Right hindlimb (tissue), 1 donor: Measurements from ENCODE around the gene SULT1C4.
"Not testable (repeated sequence)": the region's sequence is repeated elsewhere in the genome, so short reads cannot be mapped to it uniquely, and the experiment has no call there.

ENCODE experiments used
- DNase-seq: peaks from one replicate; pipeline ENCODE4 v3.0.0-alpha.2; 2018

SULT1C4 gene

DNA sequence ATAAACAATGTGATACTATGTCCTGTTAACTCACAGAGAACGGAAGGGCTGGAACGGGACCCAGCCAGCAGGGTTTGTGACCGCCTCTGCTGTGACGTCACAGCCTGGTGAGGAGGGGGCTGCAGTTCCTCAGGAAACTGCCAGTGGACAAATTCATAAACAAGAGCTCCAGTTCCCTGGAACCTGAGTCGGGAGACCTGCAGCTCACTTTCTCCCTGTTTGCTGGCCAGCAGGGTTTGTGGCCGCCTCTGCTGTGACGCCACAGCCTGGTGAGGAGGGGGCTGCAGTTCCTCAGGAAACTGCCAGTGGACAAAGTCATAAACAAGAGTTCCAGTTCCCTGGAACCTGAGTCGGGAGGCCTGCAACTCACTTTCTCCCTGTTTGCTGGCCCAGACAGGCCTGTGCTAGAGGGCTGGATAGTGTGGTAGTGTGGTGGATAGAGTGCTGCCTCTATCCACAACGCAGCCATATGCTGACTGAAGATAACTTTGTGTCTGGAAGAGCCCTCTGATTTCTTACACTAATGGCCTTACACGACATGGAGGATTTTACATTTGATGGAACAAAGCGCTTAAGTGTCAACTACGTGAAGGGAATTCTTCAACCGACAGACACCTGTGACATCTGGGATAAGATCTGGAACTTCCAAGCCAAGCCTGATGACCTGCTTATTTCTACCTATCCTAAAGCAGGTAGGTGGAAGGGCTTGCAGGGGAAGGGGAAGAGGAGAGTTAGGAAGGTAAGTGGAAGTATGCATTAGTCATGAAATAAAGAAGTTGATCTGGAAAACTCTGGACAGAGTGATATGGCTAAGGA, at the start of gene SULT1C4:
Gene SULT1C4, plus strand, starts transcription at position 140 of the 816 bp plus-strand sequence. Its CDS starts 384 bp downstream, at position 524.
- DNase-seq, result peak; percentile 93

DNA sequence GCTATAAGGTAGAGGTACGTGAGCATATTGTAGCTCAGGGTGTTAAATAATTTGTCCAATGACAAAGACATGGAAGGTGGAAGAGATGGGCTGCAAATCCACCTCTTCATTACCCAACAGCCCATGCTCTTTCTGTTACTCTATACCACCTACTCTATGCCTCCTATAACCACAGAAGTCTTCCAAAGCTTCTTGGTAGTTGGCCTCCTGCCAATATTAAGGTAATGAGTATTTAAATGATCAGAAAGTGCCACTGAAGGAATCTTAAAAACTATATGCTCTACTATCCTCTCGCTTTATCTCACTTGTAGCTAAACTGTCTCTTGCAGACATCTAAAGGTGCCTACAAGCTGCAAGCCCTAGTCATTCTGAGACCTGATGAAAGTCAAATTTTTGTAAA, 48.0 kb upstream of the SULT1C4 start:
- no peak for DNase-seq

DNA sequence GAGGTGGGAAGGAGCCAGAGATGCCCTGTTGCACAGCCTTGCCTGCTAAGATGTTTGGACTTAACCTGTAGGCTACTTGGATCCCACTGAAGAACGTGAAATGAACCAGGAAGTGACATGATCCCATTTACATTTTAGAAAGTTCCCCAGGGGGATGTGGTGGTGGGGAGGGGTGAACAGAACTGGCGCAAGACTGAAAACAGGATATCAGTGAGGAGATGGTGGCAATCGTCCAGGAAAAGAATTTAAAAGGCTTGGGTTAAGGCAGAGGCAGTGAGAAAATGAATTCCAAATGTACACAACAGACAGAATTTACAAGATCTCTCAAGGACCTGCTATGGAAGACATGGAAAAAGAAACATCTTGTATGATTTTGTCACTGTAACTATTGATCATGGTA, 46.8 kb upstream of the SULT1C4 start:
- peak; percentile 59 for DNase-seq

DNA sequence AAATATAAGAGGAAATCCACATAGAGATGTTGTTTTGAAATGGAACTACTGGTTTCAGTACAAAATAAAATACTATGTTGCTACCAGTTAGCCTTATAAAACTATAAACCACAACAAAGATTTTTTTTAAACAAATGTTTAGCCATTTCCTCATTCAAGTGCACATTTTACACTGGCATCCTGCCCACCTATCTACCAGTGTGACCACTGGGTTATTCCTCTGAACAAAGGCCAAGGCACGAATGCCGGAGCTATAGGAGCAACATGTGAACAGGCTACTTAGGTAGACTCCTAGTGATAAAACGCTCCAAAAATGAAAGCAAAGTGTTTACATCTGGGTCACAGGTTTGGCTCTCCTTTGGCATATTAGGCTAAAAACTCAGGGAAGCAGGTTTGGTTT, 31.8 kb upstream of the SULT1C4 start:
- no peak for DNase-seq

DNA sequence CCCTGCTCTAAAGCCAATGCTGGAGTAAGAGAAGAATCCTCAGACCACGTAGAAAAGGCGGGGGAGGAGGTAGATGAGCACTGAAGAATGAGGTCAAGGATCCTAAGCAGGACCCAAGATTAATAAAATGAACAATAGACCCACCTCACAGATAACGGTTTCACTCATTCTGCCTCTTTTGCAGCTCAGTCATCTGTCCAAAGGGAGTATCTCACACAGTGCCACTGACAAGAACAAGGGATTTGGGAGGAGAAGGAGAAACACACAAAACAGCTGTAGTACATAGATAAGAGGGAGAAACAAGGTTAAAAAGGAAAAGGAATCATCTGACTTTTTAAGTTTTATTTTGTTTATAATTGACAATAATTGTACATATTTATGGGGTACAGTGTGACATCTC, 30.9 kb upstream of the SULT1C4 start:
- no peak for DNase-seq

DNA sequence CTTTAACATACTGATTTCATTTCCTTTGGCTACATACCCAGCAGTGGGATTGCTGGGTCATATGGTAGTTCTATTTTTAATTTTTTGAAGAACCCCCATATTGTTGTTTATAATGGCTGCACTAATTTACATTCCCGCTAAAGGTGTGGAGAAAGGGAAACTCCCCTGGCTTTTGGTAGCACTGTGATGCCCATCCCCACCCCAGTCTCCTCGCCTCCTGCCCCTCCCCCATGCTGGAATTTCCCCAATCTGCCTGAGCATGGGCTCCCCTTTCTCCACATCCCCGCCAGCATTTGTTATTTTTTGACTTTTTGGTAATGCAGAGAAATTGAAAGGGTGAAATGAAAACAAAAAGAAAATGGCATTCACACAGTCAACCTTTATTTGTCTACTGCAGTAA, 30.0 kb upstream of the SULT1C4 start:
- DNase-seq, result no peak

DNA sequence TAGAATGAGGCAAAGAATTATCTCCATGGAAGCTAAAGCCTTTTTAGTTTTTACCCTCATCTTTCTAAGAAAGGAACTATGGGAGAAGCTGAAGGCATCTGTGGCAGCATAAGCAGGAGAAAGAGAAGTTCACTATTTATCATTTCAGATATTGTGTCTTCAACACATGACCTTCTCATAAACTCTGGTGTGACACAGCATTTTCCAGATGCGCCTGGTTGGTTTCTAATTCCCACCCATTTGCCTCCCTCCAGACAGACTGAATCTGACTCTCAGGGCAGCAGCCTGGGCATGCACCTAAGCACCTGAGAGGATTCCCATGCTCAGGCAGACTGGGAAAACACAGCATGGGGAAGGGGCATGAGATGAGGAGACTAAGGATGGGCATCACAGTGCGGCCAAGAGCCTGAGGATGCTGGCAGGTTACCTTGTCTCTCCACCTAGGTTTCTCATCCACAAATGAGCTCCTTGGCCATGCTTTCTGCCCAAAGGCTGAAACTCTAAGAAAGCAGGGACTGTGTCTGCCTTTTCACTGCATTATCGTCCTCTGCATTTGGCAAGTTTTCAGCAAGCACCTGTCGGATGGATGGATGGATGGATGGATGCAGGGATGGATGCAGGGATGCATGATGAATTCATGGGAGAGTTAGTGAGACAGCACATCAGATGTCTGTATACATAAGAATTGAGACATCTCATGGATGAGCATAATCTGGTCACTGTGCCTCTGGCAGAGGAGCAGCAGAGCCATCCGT, 28.8 kb upstream of the SULT1C4 start:
- no peak for DNase-seq

DNA sequence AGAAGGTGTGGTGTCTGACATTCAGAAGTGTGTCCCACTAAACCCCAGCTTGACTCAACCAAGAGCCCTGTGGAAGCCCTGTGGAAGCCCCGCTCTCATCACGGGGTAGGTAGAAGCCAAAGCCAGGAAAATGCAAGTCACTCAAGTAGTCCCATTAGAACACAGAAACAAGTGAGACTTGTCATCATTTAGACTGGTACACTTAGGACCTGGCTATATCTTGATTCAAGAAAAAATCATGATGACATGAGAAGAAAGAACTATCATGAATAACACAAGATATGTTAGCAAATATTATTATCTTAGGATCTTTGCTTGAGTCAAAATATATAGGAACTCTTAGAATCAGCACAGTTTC, 28.2 kb upstream of the SULT1C4 start:
- no peak for DNase-seq

DNA sequence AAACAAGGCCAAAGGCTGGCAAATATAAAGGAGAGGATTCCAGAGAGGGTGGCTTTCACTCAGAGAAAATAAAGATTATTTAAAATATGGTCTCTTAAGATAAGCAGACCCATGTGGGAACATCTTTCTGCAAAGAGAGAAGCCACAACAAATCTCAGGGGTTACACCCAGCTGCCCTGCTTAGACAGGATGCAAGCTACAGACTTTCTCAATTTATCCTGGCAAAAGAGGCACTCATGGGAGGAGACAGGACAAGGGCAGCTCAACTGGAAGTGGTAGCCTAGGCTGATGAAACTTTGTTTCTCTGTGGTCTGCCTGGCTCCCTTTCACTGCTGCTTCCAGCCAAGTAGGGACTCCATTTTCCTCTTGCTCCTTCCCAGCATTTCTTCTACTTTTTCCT, 25.9 kb upstream of the SULT1C4 start:
- no peak for DNase-seq

DNA sequence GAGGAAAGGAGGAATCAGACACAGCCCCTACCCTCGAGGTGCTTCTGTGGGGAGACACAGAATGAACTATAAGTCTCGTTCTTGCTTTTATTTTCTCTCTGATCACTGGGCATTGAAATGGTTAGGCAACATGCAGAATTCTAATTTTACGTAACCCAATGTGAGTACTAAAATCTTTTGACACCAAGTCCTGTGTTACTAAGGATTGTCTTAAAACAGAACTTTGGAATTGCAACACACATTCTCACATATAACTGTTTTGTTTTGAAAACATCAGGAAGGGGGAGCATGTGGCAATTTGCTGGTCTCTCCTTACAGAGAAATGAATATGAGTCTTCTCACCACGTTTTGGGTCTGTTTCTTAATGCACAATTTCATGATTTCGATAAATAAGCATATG, 23.6 kb upstream of the SULT1C4 start:
- no peak for DNase-seq

DNA sequence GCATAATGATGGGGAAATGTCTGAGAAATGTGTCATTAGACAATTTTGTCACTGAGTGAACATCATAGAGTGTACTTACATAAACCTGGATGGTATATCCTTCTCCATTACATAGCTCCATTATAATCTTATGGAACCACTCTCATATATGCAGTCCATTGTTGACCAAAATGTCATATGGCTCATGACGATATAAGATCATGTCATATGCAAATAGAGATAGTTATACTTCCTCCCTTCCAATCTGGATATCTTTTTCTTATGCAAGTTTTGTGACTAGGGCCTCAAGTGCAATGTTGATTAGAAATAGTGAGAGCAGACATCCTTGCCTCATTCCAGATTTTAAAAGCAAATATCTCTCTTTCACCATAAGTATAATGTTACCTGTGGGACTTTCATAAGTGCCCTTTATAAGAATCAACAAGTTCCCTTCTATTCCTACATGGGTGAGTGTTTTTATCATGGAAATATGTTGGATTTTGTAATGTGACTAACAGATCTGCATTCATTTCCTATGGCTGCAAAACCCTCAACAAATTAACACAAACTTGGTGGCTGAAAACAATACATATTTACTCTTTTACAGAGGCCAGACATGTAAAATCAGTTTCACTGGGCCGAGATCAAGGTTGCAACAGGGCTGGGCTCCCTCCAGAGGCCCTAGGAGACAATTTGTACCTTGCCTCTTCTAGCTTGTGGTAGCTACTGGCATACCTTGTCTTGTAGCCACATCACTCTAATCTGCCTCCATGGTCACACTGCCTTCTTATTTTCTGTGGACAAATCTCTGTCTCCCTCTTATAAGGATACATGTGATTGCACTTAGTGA, 21.6 kb upstream of the SULT1C4 start:
- DNase-seq, result no peak

DNA sequence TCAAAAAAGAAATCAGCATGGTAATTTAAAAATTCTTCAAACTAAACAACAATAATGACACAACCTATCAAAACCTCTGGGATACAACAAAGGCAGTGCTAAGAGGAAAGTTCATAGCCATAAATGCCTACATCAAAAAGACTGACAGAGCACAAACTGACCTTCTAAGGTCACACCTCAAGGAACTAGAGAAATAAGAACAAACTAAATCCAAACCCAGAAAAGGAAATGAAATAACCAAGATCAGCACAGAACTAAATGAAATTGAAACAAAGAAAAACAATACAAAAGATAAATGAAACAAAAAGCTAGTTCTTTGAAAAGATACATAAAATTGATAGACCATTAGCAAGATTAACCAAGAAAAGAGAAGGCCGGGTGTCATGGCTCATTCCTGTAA, 18.4 kb upstream of the SULT1C4 start:
- not testable (repeated sequence) for DNase-seq

DNA sequence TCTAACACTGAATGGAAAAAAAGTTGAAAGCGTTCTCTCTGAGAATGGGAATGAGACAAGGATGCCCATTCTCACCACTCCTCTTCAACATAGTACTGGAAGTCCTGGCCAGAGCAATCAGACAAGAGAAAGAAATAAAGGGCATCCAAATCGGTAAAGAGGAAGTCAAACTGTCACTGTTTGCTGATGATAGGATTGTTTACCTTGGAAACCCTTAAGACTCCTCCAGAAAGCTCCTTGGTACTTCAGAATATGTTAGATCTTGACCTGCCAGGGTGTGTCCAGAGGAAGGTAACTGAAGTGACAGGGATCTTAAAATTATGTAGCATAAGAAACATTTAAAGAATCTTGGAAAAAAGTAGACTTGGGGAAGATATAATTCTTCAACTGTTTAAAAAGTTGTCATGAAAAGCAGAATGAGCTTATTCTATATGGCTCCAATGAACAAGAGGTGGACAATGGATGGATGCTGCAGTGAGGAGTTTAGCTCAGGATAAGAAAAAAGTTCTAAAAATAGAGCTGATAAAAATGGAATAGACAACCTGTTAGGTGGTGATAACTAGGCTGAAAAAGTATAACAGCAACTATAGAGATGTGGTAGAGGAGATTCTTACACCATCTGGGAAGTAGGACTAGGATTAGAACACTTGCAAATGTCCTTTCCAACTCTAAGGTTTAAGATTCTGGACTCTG, 16.8 kb upstream of the SULT1C4 start:
- DNase-seq, result no peak

DNA sequence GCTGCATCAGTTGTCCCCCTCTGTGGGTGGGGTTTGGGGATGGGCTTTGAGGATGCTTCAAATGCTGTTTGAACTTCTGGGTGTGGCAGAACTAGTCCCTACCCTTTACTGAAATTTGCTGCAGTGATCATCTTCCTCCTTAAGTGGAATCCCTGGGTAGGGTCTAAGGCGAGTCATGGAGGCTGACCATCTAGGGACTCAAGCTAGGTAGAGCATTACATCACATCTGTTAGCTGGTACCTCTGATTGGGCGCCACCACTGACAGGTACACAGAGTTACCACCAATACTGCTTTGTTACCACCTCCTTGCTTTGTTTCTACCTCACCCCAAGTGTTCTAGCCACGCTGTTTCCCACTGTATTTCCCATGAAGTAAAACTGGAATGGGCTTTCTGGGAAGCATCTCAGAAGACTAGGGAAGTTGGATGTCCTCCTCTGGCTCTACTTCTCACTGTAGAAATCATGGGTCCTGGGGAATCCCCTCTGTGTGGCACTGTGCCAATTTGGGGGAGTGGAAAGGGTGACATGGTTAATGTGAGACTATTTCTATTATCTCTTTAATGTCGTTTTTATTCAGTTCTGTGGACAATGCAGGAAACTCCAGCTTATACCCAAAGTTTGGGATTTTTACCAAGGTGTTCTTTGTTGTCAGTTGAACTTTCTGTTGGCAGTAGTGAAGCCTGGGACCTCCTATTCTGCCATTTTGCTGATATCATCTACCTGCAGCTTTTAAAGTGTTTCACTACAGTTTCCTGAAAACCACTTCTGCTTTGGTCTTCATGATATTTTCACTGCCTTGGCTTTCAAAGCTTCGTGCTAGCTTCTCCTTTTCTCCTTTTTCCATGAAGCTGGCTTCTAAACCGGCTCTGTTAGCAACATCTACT, 14.5 kb upstream of the SULT1C4 start:
- DNase-seq, result no peak

DNA sequence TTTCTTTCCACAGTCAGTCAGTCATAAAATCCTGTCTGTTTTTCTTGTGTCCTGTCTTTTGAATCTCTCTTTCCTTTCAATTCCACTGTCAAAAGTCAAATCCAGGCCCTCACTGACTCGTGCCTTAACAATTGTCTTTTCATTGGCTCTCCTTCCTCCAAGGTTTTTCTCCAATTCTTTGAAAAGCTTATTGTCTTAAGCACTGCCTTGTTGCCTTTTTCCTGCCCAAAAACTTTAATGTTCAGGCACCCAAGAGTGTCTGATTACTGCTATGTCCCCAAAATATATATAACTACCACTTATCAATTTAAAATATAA, 13.9 kb upstream of the SULT1C4 start:
- DNase-seq, result no peak

DNA sequence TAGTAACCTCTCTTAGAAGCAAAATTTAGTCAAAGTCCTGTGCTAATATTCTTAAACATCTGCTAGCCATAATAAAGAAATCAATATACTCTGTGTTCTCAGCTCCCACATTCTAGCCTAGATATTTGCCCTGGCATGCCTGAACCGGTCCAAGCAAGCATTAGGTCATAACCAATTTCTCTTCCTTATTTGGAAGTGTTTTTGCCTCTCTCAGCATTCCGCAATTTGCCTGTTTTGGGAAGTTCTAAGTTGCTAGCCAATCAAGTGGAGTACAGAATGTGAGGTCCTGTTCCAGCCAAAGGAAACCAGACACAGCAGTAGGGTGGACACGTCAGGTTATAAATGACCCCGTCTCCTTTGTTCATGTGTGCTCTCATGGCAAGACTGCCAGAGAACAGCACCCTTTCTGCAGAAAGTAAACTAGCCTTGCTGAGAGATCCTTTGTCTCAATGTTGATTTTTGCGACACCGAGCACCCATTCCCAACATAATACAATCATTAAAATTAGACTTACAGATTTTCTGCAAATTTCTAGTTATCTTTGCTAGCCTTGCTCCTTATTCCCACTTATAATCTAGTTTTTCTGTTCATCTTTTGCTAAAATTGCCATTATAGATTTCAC, 13.0 kb upstream of the SULT1C4 start:
- no peak for DNase-seq

DNA sequence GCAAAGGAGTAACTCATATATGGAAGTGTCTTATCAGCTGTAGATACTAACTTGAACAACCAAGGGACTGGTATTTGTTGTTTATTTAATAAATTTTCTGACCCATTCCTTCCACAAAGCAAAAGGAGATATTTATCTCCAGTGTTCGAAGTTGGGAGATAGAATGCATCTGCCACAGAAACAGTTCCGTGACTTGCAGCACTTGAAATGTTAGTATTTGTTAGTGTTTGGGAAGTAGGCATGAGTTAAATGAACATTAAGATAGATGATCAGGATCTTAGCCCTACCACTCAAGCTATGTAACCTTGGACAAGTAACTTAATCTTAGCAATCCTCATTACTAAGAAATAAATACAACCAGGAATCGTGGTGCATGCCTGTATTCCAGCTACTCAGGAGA, 12.1 kb upstream of the SULT1C4 start:
- no peak for DNase-seq

DNA sequence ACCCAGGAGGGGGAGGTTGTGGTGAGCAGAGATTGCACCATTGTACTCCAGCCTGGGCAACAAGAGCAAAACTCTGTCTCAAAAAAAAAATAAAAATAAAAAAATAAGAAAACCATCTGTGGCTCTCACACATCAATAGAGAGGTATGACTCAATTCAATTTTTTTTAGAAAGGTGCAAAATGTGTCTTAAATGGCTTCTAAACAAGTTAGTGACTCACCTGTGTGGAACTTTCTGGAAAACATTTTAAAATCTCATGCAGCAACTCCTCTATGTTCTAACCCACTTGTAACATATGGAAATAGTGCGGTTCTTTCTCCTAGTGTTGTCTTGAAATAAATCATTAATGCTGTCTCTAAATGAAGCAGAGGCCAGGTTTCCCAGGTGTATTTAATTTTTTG, 10.7 kb upstream of the SULT1C4 start:
- no peak for DNase-seq

DNA sequence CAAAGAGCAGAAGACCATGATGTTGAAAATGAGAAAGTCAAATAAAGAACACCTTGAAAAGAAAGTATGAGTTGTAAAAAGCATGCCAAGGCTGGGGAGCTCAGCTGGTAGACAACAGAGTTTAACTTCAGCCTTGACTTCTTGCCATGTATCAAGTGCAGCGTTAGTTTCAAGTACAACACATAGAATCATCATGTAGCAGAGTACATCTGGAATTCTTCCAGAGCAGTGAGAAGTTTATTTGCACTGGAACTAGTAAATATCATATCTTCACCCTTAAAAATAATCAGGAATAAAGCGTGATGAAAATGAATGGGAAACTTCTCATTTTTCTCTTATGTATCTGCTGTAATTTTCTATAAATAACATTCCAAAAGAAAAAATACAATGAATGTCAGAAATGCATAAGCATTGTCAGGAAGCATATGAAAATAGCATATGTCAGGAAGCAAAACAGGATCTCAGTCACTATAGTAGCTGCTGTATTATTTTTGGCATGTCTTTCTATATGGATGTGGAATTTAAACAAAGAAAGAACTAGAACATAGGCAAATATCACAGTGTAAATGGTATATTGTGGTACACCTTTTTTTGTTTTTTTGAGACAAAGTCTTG, 10.1 kb upstream of the SULT1C4 start:
- no peak for DNase-seq

DNA sequence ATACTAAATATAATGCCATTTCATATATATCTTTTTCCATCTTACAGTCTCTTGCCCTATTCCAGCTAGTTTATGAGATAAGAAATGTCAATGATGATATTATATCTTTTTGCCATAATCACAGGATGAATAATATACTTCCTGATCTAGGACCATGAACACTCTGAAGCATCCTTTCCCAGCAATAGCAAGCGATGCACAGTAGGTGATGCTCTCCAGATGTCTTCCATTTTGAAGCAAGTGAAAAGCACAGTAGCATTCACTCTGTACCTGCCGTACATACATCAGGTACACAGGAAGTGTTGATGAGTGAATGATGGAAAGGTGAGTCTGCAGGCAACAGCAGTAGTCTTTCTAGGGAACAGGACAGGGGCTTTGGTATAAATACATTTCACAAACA, 8.6 kb upstream of the SULT1C4 start:
- DNase-seq, result no peak

DNA sequence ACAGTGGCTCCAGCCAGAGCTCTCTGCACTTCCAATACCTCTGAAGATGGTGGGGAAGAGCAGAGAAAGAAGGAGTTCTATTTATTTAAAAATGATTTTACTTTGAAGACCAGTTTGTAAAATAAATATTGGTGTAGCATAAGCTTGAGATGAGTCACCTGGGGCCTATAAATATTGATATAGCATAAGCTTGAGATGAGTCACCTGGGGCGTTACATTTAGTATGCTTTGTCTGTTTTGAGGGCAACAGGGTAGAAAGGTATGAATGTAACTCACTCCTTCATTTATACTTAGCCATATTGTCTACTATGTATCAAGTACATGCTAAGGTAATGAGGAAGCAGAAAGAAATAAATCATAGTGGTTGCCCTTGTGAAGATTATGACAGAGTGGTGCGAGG, 7.7 kb upstream of the SULT1C4 start:
- DNase-seq, result no peak
